HepG2 (cell line): ENCODE results near the gene POLE4. TPM values are rescaled to one million over a fixed set of nuclear protein-coding genes. Genes with fewer than 3 reads are reported as not detected.

ENCODE experiments used
- AGO2 ChIP-seq: fragments of 200-400 bp; formaldehyde crosslinking; optimal IDR thresholded peaks from 2 replicates; pipeline ENCODE3; 2017; ENCODE audit warnings: mild to moderate bottlenecking, low read depth, low read length, moderate library complexity
- E2F2 ChIP-seq: sonication (generic); formaldehyde crosslinking; IDR thresholded peaks from 2 replicates; pipeline ENCODE4 v1.4.0; 2020; ENCODE audit warnings: missing genetic modification reagents, borderline replicate concordance
- SMAD9 ChIP-seq: sonication (generic); formaldehyde crosslinking; IDR thresholded peaks from 2 replicates; pipeline ENCODE4 v1.5.1; 2020; ENCODE audit warnings: mild to moderate bottlenecking, missing genetic modification reagents
- UBTF ChIP-seq: sonication (generic); formaldehyde crosslinking; IDR thresholded peaks from 2 replicates; pipeline ENCODE4 v1.4.0; 2020; ENCODE audit warnings: mild to moderate bottlenecking, missing genetic modification reagents
- ZBTB33 ChIP-seq: sonication (generic); formaldehyde crosslinking; IDR thresholded peaks from 2 replicates; pipeline ENCODE4 v1.4.0; 2020; ENCODE audit warnings: missing genetic modification reagents
- ZNF136 ChIP-seq: sonication (generic); formaldehyde crosslinking; IDR thresholded peaks from 2 replicates; pipeline ENCODE4 v1.8.1; 2022; ENCODE audit warnings: low read depth, mild to moderate bottlenecking, moderate library complexity, missing genetic modification reagents
- ZNF143 ChIP-seq: sonication (generic); formaldehyde crosslinking; IDR thresholded peaks from 2 replicates; pipeline ENCODE4 v1.4.0; 2020; ENCODE audit warnings: missing genetic modification reagents
- ZNF205 ChIP-seq: IDR thresholded peaks from 2 replicates; pipeline ENCODE4 v1.6.1; 2018; ENCODE audit warnings: missing biosample characterization, missing genetic modification reagents
- ZNF253 ChIP-seq: sonication (generic); formaldehyde crosslinking; IDR thresholded peaks from 2 replicates; pipeline ENCODE4 v1.8.0; 2022; ENCODE audit warnings: mild to moderate bottlenecking, missing genetic modification reagents, borderline replicate concordance
- ZNF543 ChIP-seq: sonication (generic); formaldehyde crosslinking; IDR thresholded peaks from 2 replicates; pipeline ENCODE4 v1.4.0; 2020; ENCODE audit warnings: mild to moderate bottlenecking, missing genetic modification reagents
- ZNF574 ChIP-seq: sonication (generic); formaldehyde crosslinking; IDR thresholded peaks from 2 replicates; pipeline ENCODE4 v1.4.0; 2020; ENCODE audit warnings: missing genetic modification reagents
- ZNF704 ChIP-seq: sonication (generic); formaldehyde crosslinking; IDR thresholded peaks from 2 replicates; pipeline ENCODE4 v1.8.1; 2023; ENCODE audit warnings: mild to moderate bottlenecking, inconsistent platforms, moderate library complexity, missing genetic modification reagents, borderline replicate concordance
- polyA plus RNA-seq, 8 experiments: library from polyadenylated mRNA; depleted of rRNA in 3 of 8; stranded (reverse) in 7 of 8; unstranded in 1 of 8; fragments of >200 nt; fragmentation: Illumina TruSeq in 4 of 8; extraction: Trizol in 4 of 8; gene quantifications; 2 replicates each; pipeline versions ENCODE4 v1.2.1 to v1.2.3, GENCODE V29; 2011 to 2016; ENCODE audit warnings: low read depth in 4 of 8, missing spikeins in 1 of 8, mixed read lengths in 1 of 8; ENCODE audit not compliant: insufficient read depth in 1 of 8
- total RNA-seq, 5 experiments: library from RNA; depleted of rRNA; stranded (reverse); fragments of >200 nt; fragmentation: Illumina TruSeq; extraction: Trizol; gene quantifications; 2 replicates each; pipeline ENCODE4 v1.2.3, GENCODE V29; 2016; ENCODE audit warnings: low read depth in 1 of 5

POLE4 gene
- total and polyA plus RNA-seq, 2 of the 13 experiments (the other 11 are each of a cell fraction or from before 2014, with no cell fraction given), result 106 to 116 TPM

GRCh38 chr2:74924463-74925265, 33.8 kb upstream of the POLE4 start (continued):
- TF ChIP-seq ZNF704 (CRISPR knock-in tag), result peak; percentile 88; the same call in 1 of the 2 replicates
- 0 out of 2 replicates have a peak, but pooled peaks have one; percentile 58 for TF ChIP-seq ZNF205
- peak; percentile 45; the same call in 1 of the 2 replicates for TF ChIP-seq ZNF136 (CRISPR knock-in tag)
- 0 out of 2 replicates have a peak, but pooled peaks have one; percentile 53 for TF ChIP-seq ZNF543 (CRISPR knock-in tag)
- no peak for TF ChIP-seq ZNF253 (CRISPR knock-in tag)
- 0 out of 2 replicates have a peak, but pooled peaks have one; percentile 42 for TF ChIP-seq E2F2
- TF ChIP-seq AGO2, result peak; percentile 76
- peak; percentile 85 for TF ChIP-seq ZBTB33 (CRISPR knock-in tag)
- peak; percentile 78 for TF ChIP-seq ZNF143 (CRISPR knock-in tag)
- TF ChIP-seq UBTF (CRISPR knock-in tag), result peak; percentile 60
- TF ChIP-seq SMAD9 (CRISPR knock-in tag), result no peak
- peak; percentile 43 for TF ChIP-seq ZNF574 (CRISPR knock-in tag)
